Femur (tissue), 1 donor: ENCODE measurements around the gene NRXN3.
A peak's percentile ranks its signal among the peaks of the same experiment; 100 is the strongest.

ENCODE experiments used
- DNase-seq: peaks from one replicate; pipeline ENCODE4 v3.0.0-alpha.2; 2017

Gene NRXN3

DNA sequence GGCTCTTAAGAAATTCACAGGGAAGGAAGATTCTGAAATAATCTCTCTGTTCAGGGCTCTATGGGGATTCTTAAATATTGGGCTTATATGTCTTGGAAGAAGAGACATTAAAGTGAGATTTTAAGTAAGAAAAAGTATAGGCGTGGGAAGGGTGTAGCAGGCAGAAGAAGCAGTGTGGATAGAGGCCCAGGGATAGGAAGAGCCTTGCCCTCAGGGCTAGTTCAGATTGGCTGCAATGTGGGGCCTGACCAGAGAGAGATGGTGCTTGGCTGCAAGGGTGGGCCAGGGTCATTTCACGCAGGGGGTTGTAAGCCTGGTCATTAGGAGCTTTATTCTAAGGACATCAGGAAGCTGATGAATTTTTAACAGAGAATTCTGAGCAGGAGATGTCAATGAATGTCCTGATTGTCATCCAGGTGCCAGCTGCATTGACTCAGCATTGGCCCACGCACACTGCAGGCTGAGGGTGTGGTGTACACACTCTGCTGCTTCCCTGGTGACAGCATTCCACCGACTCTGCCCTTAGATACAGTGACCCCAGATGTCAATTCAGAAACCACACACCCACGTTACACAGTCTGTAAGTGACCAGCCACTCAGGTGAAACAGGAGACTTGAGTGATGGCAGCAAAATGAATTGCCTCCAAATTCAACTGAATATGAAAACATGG, 582.5 kb downstream of the NRXN3 start:
- DNase-seq: no peak

DNA sequence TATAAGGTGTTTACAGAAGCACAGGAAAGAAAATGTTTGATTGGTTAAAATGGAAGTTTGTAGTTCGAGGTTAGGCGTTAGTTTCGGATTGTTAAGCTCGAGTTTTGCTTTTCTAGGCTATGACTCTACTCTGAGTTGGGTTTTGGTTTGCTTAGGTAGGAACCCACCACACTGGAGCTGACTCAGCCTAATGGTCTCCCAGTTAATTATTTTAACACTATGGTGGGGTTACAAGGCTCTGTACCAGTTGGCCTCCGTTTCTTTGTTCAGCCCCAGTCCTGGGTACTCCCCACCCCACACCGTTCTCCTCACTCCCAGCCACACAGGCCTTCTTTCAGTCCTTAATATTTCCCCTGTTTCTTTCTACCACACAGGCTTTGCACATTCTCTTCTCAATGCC, 583.9 kb downstream of the NRXN3 start:
- DNase-seq: no peak

DNA sequence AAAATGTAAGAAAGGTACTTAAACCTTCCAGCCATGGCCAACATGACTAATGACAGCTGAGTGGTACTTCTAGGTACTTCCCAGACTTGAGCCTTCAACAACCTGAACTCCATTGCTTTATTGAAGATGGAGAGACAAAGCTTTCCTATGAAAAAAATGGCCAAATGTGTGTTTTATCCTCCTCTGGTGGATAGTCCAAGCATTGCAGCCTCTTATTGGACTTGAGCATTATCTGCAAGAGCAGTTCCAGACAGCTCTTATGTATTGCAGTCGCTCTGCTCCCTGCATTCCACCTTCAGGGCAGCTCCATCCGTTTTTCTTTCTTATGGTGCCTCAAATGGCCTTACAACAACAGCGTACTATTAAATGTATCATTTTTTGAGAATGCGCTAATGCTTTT, 588.2 kb downstream of the NRXN3 start:
- no peak for DNase-seq

DNA sequence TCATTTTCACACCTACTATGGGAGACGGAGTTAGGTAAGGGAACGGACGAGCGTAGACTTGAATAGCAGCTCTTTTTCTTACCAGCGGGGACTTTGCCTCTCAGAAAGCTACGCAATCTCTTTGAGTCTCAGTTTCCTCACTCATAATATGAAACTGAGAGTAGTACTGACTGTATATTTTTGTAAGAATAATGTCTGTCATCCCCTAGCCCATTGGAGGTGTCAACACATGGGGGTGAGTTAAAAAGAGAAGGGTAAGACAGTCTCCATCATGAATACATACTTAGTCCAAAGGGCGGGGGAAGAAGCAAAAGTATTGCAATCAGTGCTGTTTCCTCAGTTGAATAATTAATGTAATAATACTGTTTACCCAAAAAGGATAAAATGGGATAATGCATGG, 592.2 kb downstream of the NRXN3 start:
- no peak for DNase-seq

DNA sequence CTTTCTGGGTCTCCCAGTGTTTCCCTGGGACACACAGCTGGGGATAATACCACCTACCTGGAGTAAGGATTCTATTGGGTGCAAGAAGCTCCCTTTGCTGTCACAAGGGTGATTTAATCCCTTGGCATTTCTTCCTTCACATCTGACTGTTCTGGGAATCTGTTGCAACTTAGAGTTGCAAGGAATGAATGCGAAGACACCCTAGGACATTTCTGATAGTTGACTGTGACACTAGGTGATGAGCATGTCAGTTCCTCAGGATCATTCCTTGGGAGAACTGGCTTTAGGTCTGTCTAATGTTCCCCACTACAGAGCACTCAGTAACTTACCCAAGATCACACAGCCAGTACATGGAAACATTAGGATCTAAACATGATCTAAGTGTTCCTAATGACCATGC, 593.6 kb downstream of the NRXN3 start:
- no peak for DNase-seq

DNA sequence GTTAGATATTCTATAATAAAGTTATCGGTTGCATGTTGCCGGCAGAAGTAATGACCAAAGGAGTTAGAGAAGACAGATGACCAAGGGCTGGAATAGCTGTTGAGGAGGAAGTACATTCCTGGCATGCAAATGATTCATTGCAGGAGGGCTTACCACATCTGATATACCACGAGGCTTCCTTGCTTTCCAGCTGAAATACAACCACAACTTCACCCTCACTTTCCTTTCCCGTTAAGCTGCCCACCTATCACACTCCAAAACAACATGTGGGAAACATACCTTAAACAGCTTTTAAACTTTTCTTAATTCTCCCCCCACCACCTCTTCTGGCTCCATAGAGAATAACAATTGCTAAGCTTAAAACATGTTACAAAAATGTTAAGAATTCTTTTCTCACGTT, 594.1 kb downstream of the NRXN3 start:
- no peak for DNase-seq

DNA sequence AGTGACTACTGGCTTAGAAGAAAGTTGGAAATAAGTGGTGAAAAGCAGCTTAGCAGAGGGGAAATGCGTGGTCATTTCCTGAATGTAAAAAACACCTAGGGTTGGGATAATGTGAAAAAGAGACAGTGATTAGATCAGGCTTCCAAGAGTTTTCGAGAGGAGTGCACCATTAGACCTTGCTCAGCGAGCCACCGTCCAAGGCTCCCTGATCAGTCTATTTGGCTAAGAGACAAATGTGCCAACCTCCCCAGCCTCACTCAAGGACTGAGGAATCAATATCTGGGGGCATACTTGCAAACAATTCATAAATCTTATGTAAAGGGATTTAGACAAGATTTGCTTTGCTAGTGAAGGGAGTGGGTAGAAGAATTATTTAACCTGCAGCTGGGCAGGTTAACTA, 594.5 kb downstream of the NRXN3 start:
- no peak for DNase-seq

DNA sequence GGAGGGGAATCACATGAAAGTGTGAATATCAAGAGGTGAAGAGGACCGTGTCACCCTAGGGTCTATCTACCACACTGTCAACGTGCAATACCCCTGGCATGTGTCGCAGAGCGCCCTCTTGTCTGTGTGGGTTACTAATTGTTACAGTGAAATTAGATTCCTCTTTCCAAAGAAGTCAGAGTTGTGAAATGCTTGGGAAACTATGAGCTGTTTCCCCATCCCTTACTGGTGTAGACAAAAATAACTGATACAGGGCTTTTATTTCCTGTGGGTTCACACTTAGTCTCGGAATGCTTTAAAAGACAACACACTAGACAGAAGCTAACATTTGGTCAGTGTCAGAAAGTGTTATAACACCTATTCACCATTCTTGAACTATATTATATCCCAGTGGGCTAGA, 597.3 kb downstream of the NRXN3 start:
- DNase-seq: no peak

DNA sequence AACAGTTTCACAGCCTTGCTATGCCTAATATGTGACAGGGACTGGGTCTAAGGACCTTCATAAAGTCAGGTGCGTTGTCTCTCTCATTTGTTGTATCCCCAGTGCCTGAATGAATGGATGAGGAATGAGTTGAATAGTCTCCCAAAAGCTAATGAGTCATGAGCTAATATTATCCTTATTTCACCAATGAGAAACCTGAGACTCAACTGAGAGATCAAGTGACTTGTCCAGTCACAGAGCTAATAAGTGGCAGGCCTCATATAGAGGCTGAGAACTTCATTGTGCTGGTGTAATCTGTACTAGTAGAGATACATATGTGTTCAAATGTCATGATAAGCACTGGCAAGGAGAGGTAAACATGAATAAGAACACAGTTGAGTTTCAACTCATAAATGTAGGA, 612.4 kb downstream of the NRXN3 start:
- no peak for DNase-seq

DNA sequence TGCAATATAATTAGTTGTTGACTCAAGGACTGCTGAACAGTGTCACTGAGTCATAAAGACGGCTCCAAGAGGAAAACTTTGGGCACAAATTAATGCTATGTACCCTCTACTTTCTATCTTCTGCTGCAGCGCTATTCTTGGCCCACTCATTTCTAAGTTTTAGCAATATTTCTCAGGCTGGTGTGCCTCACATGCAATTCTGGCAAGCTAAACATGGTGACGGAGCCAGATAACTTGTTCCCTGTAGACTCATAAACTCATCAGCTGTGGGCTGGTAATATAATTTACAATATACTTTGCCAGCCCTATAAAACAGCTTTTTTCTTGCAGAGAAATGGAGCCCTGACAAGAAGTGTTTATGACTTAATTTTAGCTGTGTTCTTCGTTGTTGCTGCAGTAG, 615.1 kb downstream of the NRXN3 start:
- DNase-seq: no peak

DNA sequence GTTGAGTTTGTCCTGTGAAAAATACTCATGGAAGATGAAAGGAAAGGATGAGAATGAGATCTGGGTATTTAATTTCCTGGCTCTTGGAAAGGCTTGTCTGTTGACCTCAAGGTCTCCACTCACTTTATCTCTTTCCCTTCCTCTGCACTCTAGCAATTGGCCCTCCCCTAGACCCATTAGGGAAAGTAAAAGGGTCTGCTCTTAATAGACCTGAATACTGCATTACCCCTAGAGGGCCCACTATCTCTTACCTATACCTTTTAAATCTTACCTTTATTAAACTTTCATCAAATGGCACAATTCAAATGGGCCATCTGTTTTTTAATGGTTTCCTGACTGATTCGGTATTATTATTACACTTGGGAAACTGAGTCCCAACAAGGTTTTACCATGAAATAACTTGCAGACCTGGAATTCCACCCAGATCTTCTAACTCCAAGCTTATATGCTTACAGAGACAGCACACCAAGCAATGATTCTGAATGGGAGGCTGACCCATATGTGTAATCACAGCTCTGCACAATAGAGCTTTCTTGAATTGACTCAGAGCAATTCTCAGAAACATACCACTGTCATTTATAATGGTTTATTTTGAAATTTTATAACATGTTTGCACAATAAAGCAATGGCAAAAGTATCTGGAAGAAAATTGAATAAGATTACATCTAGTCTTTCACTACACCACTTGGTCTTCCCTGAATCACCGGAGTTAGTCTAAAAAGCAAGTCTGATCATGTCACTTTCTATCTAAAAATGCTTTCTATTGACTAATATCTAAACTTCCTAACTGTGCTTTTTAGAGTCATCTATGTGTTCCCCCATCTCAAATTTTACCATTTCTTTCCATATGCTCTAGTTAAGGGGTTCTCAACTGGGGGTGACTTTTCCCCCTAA, 618.5 kb downstream of the NRXN3 start:
- DNase-seq: no peak

DNA sequence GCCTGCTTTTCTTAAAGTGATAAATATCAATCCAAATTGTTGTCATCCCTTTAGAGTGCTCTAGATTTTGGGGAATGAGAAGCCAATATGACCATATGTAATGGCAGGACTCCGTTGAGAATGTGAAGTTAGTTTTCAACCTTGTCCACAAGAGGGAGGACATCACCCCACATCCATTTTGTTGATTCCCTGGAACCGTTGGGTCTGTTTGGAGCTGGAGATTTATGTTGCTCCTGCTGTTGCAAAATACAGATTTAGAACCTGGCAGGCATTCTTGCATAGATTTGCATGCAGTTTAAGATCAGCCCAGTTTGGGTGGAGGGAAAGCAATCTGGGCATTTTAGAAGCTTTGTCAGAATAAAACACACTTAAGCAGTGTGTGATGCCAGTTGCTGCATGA, 620.1 kb downstream of the NRXN3 start:
- DNase-seq: no peak

DNA sequence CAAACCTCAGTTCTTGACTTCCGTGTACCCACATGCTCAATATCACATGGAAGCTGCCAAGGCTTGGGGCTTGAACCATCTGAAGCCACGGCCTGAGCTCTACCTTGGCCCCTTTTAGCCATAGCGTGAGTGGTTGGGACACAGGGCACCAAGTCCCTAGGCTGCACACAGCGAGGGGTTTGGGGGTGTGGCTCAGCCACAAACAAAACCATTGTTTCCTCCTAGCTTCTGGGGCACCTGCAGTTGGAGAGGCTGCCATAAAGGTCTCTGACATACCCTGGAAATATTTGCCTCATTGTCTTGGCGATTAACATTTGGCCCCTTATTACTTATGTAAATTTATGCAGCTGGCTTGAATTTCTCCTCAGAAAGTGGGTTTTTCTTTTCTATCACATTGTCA, 628.6 kb downstream of the NRXN3 start:
- no peak for DNase-seq

DNA sequence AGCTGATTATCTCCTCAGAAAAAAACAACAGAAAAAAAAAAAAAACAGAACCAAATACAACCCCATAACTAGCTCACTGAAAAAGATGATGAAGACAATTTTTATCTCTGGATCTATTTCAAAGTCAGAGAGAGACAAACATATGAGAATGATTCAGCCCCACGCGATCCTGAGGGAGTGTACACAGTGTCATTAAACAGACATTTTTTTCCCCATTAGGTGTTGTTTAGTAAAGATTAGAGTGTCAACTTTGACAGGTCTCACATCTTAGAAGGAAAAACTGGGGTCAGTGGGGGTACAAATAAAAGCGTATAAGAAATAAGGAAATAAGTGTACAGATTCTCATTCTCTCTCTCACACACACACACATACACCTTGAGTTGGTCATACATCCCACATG, 635.4 kb downstream of the NRXN3 start:
- DNase-seq: no peak

DNA sequence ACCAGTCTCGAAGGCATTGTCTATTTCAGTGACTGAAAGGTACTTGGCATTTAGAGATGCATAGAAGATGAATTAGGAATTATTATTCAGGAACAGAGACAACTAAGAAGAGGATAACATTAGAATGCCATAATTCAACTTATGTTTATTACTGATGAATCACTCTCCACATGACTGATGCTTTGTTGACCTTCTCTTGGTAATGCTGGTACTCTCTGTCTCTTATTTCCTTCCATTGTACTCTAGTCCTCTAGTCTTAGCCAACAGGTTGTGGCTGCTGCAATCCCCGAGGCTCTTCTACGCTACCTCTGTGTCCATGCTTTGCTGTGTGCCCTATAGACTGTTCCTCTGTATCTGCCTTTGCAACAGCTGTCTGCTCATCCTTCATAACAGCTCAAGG, 652.9 kb downstream of the NRXN3 start:
- no peak for DNase-seq

DNA sequence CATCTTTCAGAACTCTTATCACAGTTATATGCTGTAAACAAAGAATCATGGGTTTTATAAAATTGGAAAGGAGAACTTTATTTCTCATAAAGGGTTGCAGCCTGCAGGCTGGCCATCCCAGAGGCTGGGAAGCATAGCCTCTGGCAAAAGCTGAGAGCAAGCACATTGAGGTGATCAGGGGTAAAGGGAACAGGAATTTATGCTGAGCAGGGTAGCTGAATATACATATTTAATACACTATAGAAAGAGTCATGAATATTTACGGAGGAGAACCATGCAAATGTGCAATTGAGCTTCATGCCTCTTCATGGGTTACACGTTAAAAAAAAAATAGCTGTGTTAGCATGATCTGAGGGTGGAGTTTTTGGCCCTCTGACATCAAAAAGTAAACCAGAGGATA, 653.3 kb downstream of the NRXN3 start:
- DNase-seq: no peak

DNA sequence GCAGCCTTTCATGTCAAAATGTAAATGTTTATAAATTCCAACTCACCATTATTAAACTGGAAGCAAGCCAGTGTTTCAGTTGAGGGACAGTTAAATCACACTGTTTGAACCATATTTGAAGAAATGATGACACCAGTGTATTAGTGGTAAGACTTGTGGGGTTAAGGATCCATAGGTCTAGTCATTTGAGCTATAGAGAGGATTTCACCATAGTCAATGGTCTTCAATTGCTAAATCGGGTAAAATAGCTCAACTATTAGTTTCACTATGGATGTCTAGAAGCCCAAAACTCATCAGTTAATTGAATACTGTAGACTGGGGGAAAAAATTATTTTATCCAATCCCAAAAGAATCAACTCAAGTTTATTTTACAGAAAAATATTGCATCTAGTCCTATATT, 659.1 kb downstream of the NRXN3 start:
- no peak for DNase-seq

DNA sequence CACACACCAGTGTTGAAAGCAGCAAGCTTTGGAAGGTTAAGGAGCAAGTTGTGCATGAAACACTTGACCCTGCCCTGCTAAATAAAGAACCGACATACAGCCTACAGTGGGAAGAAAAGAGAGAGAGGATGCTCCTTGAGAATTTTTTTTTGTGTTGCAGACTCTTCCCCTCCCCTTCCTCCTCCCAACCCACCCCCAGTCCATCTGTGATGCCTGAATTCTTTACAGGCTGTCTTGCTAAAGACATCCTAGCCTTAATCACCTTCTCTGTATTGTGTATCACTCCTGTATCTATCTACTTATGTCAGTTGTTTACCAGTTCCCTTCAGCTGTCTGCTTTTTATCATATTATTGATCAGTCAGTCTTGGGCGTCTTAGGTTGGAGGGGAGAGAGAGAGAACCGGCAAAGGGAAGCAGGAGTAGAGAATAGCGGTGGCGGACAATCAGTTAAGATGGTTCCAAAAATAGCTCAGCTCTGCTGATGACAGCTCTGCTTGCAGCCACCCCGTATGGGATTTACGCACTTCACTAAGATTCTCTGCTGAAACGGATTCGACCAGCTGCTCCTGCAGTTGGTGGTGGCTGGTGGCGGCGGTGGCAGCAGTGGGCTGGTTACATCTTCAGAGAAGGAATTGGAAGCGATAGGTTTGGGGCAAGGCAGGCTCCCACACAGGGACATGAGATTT, 664.7 kb downstream of the NRXN3 start:
- DNase-seq: peak; percentile 19

DNA sequence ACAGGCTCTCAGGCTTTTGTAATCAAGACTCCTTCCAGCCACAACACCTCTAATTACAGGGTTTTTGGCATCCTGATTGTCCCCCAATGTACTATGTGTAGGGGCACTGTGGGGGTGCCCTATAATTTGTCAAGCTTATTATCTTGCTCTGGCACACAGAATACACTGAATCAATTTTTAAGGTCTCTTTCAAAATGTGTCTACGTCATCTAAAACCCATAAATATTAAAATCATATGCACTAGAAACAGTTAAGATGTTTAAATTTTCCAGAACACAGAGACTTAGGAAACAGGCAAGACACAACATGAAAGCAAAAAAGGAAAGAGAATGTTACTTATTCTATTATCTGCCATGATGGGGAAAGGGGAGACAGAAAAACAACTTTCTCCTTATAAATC, 665.7 kb downstream of the NRXN3 start:
- no peak for DNase-seq

DNA sequence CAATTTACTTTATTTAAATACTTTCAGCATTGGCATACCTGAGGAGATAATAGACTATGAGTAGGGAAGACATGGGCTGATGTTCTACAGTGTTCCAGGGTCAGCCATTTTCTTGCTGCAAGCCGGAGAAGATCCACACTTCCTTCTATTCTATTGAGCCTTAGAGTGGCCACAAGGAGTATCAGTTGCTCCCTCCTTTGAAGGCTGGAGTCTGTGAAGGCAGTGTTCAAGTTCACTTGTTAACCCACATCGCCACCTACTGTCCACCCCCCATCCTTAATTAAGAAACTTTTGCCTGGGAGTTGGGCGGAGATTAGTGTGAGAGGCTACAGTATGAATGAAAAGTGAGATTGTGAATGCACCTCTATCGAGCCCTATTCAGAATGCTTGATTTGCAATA, 666.6 kb downstream of the NRXN3 start:
- peak; percentile 17 for DNase-seq

DNA sequence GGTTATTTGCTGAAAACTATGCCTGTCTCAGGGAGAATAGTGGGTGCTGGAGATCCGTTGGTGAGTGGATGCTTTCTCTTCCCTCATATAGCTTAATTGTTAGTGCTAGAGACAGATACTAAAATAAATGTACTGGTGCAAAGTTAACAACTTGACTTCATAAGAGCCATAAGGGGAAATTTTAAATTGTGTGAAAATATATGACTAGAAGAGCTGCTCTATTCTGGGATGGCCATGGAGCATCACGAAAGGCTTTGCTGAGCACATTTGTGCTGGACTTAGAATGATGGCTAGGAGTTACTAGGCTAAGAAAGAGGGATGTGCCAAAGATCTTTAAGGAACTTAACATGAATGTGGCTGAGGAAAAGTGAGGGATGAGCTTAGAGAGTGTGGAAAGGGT, 668.8 kb downstream of the NRXN3 start:
- DNase-seq: no peak

DNA sequence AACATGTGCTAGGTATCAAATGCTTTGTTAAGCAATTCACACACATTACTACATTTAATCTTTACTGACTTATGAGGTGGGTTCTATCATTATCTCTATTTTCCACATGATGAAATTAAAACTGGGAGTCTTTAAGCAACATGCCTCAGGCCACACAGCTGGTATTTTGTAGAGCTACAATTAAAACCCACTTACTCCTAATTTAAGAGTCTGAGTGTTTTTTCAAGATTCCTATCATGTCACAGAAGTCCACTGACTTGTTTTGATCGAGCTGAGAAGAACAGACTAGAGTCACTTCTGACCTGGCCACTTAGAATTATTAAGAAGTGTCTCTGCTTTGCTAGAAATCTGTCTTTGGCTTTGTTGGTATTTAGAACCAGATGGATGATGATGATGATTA, 670.7 kb downstream of the NRXN3 start:
- no peak for DNase-seq

DNA sequence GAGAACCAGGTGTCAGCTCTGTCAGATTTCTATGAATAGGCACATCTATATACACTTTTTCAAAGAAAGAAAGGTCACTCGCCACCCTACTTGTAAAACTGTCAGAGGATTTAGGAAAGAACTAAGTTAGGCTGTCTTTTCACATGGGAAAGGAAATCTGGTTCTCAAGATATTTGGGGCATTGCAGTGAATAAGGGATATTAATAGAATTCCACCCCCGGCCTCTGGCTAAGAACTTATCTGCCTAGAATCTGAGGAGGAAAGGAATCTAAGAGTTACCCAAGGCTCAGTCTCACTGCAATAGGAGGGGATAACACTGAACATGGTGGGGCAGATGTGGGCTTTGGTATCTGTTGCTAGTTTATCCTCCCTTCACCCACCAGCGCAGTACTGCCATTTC, 677.6 kb downstream of the NRXN3 start:
- DNase-seq: no peak

DNA sequence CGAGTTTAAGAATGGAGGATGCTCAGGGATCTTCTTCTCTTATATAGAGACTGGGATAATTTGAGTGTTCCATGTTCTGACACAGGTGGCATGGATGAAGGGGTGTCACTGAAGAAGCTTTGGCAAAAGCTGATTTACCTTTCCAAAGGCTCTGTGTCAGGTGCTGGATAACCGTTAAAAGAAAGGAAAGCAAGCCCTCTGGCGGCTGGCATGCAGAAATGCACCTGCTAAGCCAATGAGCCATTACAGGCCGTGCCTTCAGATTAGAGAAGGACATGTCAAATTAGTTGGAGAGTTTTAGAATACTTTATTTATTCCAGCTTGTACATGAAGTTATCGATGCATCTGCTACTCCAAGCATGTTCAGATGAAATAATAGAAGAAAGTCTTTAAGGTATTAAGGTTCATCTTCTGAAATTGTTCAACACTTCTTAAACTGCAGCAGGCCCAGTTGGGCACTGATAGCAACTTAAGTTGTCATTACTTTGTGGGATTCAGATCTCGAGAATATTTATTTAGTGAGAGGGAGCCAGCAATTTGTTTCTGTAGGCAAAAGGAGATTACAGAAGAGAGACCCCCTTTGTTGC, 678.2 kb downstream of the NRXN3 start:
- peak; percentile 20 for DNase-seq
